Measurements from ENCODE around the gene PROSER3.
A peak's percentile ranks its signal among the peaks of the same experiment; 100 is the strongest.
"Not testable (repeated sequence)": the region's sequence is repeated elsewhere in the genome, so short reads cannot be mapped to it uniquely, and the experiment has no call there.

Gene PROSER3

GRCh38 chr19:35755131-35755549 is 2.8 kb upstream of the PROSER3 start:
- no peak for DNase-seq (ENCODE audit: low spot score)

GRCh38 chr19:35755550-35756376 is 2.2 kb upstream of the PROSER3 start:
- peak; percentile 51 for DNase-seq (ENCODE audit: low spot score)

- no peak for DNase-seq (ENCODE audit: low spot score)
These were observed 1.4 kb upstream of the PROSER3 start, which contains the start of gene HSPB6 for GRCh38 chr19:35756377-35757230. Gene HSPB6 (minus strand): TSS chr19:35757029. CDS start chr19:35757008, 21 bp downstream.

- no peak for DNase-seq (ENCODE audit: low spot score)
These were observed 686 bp upstream of the PROSER3 start for GRCh38 chr19:35757231-35757748.

GRCh38 chr19:35759697-35760096 is 1.7 kb downstream of the PROSER3 start:
- DNase-seq (ENCODE audit: low spot score): no peak

GRCh38 chr19:35760711-35761349 is 2.9 kb downstream of the PROSER3 start:
- no peak for DNase-seq (ENCODE audit: low spot score)

GRCh38 chr19:35764432-35765315 is 6.7 kb downstream of the PROSER3 start:
- no peak for DNase-seq (ENCODE audit: low spot score)

- no peak for DNase-seq (ENCODE audit: low spot score)
These were observed 8.7 kb downstream of the PROSER3 start for GRCh38 chr19:35766571-35767104.

- DNase-seq (ENCODE audit: low spot score): no peak
These were observed 9.5 kb downstream of the PROSER3 start for GRCh38 chr19:35767288-35768081.

GRCh38 chr19:35768082-35768421 is 10.1 kb downstream of the PROSER3 start:
- DNase-seq (ENCODE audit: low spot score): no peak

- DNase-seq (ENCODE audit: low spot score): not testable (repeated sequence)
These were observed 14.4 kb downstream of the PROSER3 start for GRCh38 chr19:35772362-35772761.

GRCh38 chr19:35773020-35773806 is 15.2 kb downstream of the PROSER3 start:
- no peak for DNase-seq (ENCODE audit: low spot score)

- no peak for DNase-seq (ENCODE audit: low spot score)
These were observed 16.5 kb downstream of the PROSER3 start for GRCh38 chr19:35774274-35775045.

GRCh38 chr19:35775046-35775297 is 17.0 kb downstream of the PROSER3 start:
- DNase-seq (ENCODE audit: low spot score): no peak

GRCh38 chr19:35775298-35776101 is 17.5 kb downstream of the PROSER3 start, which contains the start of gene ARHGAP33:
Gene ARHGAP33 (plus strand): TSS chr19:35775564. CDS start chr19:35775659, 95 bp downstream.
- DNase-seq (ENCODE audit: low spot score): peak; percentile 99

- DNase-seq (ENCODE audit: low spot score): no peak
These were observed 18.3 kb downstream of the PROSER3 start for GRCh38 chr19:35776102-35776788.
